PFSK-1 (cell line): ENCODE data around the gene KIDINS220.

Experiments
- POLR2AphosphoS5 ChIP-seq: IDR thresholded peaks from 2 replicates; pipeline ENCODE4 v1.6.1; 2012; ENCODE audit warnings: low read depth, mild to moderate bottlenecking, control low read depth, low read length, moderate library complexity
- SIN3A ChIP-seq: IDR thresholded peaks from 2 replicates; pipeline ENCODE4 v1.6.1; 2012; ENCODE audit warnings: mild to moderate bottlenecking, low read length, moderate library complexity, borderline replicate concordance; ENCODE audit not compliant: insufficient read depth
- TAF1 ChIP-seq: IDR thresholded peaks from 2 replicates; pipeline ENCODE4 v1.6.1; 2012; ENCODE audit warnings: low read length, control low read depth, borderline replicate concordance; ENCODE audit not compliant: insufficient read depth
- TF ChIP-seq, protein P1 (sequence below), 2 experiments: IDR thresholded peaks; 2 replicates each; pipeline versions ENCODE4 v1.6.1 to v1.8.0; 2011 to 2012; ENCODE audit warnings: low read depth in 2 of 2, low read length in 2 of 2, control low read depth in 1 of 2, inconsistent platforms in 1 of 2, mild to moderate bottlenecking in 1 of 2, moderate library complexity in 1 of 2; ENCODE audit not compliant: insufficient read depth in 1 of 2

DNA sequence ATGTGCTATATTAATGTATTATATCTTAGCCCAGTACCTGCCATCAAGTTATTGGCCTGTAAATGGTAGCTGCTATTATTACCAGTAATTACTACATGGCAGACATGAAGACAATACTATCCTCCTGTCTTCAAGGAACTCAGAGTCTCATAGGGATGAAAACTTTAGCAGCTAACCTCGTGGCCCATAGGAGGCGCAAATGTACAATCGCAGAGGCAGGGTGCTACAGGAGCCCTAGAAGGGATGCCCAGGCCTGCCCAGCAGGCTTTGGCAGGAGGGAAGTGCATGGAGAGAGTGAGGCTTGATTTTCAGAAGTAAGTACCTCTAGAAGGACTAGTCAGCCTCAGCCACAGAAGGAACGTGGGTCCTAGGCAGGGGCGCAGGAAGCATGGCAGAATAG is 44.7 kb upstream of the KIDINS220 start:
- TF ChIP-seq POLR2AphosphoS5: no peak
- TF ChIP-seq TAF1: no peak
- TF ChIP-seq SIN3A: no peak
- TF ChIP-seq, protein P1, sequence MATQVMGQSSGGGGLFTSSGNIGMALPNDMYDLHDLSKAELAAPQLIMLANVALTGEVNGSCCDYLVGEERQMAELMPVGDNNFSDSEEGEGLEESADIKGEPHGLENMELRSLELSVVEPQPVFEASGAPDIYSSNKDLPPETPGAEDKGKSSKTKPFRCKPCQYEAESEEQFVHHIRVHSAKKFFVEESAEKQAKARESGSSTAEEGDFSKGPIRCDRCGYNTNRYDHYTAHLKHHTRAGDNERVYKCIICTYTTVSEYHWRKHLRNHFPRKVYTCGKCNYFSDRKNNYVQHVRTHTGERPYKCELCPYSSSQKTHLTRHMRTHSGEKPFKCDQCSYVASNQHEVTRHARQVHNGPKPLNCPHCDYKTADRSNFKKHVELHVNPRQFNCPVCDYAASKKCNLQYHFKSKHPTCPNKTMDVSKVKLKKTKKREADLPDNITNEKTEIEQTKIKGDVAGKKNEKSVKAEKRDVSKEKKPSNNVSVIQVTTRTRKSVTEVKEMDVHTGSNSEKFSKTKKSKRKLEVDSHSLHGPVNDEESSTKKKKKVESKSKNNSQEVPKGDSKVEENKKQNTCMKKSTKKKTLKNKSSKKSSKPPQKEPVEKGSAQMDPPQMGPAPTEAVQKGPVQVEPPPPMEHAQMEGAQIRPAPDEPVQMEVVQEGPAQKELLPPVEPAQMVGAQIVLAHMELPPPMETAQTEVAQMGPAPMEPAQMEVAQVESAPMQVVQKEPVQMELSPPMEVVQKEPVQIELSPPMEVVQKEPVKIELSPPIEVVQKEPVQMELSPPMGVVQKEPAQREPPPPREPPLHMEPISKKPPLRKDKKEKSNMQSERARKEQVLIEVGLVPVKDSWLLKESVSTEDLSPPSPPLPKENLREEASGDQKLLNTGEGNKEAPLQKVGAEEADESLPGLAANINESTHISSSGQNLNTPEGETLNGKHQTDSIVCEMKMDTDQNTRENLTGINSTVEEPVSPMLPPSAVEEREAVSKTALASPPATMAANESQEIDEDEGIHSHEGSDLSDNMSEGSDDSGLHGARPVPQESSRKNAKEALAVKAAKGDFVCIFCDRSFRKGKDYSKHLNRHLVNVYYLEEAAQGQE (IDR thresholded peaks at IDR 0.05; ENCODE audit: insufficient read depth in 1 of 2, low read depth in 2 of 2, low read length in 2 of 2): no peak
